Tibial nerve (tissue), 4 donors: ENCODE results near the gene TPCN1.

Source experiments
- EP300 ChIP-seq, 2 donors: sonication (generic); formaldehyde crosslinking; IDR thresholded peaks; one replicate each; pipeline ENCODE4 v1.6.1; 2017; ENCODE audit warnings: antibody characterized with exemption in 2 of 2, mild to moderate bottlenecking in 1 of 2
- TF ChIP-seq, protein P1 (sequence below), 5 experiments: fragments of 200-600 bp in 3 of 5; fragments of 450-650 bp in 2 of 5; sonication (generic) in 3 of 5; IDR thresholded peaks; one replicate each; pipeline ENCODE4 v1.5.1; 2016 to 2019; ENCODE audit warnings: antibody characterized with exemption in 5 of 5, mild to moderate bottlenecking in 3 of 5, moderate library complexity in 2 of 5

DNA sequence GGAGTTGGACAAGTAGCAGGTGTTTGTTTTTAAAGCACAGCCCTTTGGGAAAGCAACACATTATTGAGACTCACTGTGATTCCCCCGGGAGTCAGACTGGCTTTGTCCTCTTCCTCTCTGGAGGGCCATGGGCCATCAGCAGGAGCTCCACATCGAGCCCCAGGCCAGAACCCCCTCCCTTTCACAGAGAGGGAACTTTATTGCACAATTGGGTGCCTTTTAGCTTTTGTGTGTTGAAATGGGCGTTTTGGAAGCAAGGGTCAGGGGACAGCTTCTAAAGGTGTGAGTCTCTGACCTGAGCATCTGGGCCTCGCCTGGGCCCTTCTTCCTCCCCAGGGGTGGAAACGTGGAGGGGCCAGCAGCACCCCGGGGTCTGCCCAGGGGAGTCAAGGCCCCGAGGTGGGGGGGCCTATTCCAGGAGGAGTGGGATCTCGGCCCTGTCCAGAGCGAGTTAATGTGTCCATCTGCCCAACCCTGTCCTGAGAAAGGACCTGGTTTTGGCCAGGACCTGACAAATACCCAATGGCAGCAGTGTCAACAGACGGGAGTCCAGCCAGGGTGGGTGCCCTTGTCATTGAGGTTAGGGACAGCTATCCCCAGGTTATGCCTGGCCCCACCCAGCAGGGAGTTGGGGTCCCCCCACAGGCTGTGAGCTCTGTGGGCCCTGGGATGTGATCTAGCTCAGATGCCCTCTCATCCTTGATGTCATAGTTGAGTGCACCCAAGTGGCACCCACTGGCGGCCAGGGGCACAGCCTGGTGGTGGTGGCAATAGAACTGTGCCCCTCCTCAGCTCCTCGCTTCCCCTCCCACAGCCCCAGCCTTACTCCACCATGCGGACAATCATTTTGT lies 76.6 kb downstream of the TPCN1 start:
- TF ChIP-seq, protein P1, sequence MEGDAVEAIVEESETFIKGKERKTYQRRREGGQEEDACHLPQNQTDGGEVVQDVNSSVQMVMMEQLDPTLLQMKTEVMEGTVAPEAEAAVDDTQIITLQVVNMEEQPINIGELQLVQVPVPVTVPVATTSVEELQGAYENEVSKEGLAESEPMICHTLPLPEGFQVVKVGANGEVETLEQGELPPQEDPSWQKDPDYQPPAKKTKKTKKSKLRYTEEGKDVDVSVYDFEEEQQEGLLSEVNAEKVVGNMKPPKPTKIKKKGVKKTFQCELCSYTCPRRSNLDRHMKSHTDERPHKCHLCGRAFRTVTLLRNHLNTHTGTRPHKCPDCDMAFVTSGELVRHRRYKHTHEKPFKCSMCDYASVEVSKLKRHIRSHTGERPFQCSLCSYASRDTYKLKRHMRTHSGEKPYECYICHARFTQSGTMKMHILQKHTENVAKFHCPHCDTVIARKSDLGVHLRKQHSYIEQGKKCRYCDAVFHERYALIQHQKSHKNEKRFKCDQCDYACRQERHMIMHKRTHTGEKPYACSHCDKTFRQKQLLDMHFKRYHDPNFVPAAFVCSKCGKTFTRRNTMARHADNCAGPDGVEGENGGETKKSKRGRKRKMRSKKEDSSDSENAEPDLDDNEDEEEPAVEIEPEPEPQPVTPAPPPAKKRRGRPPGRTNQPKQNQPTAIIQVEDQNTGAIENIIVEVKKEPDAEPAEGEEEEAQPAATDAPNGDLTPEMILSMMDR (IDR thresholded peaks at IDR 0.05) = no peak
- TF ChIP-seq EP300 (IDR thresholded peaks at IDR 0.05) = no peak
